ENCODE measurements around the gene HECW1.

- TF ChIP-seq POLR2AphosphoS5 (IDR thresholded peaks at IDR 0.05; ENCODE audit: low read depth, low read length) (no peak), TAF1 (IDR thresholded peaks at IDR 0.05; ENCODE audit: borderline replicate concordance, insufficient read depth, low read length) (no peak), REST (IDR thresholded peaks at IDR 0.05; ENCODE audit: insufficient read depth in 1 of 2, low read depth in 2 of 2, low read length in 2 of 2) (no peak)
These were observed 9.5 kb downstream of the HECW1 start for GRCh38 chr7:43121973-43122372.
